K562 (cell line): ENCODE results near the gene CCNY. TPM values are rescaled to one million over a fixed set of nuclear protein-coding genes. Genes with fewer than 3 reads are reported as not detected.

ENCODE experiments used
- ATAC-seq: fragments of 200-7000 bp; cut with Tn5 transposase; 3 replicates; pipeline ENCODE4 v1.9.1; 2020; ENCODE audit warnings: moderate library complexity
- BruUV-seq: library from RNA; stranded (reverse); fragments of 400-500 nt; replicated peaks from 2 replicates; lab custom pipeline; 2021; lab: Mats Ljungman, UMichigan
- CTCF ChIA-PET: fragments of 300-600 bp; formaldehyde crosslinking; extraction: SDS; loops from one replicate; lab custom pipeline; 2021; ENCODE audit warnings: low intra/inter-chr PET ratio; lab: Yijun Ruan, JAX
- POLR2A ChIA-PET: fragments of 300-600, 350-650 bp; sonication (Branson Sonifier 250); formaldehyde crosslinking; extraction: SDS; loops from one replicate; lab custom pipeline; 2021; ENCODE audit warnings: antibody characterized with exemption, inconsistent platforms; lab: Yijun Ruan, JAX
- DNase-seq, 4 experiments: peaks; one replicate each; pipeline versions ENCODE4 v3.0.0 to v3.0.0-alpha.2; 2011 to 2018; ENCODE audit warnings: low spot score in 3 of 4, mixed read lengths in 3 of 4; ENCODE audit errors: extremely low read depth in 1 of 4
- FAIRE-seq: peaks from 2 replicates; lab custom pipeline; 2011; peaks lifted over from hg19 to GRCh38; lab: Jason Lieb, UNC
- H2AFZ ChIP-seq: 2 replicates; pipeline ENCODE4 v1.6.0; 2011; ENCODE audit warnings: low read depth, low read length, control low read depth, inconsistent platforms
- H3K27ac ChIP-seq: fragments of 200-600 bp; 3 replicates; pipeline ENCODE4 v1.8.0; 2011; ENCODE audit warnings: low read depth, mild to moderate bottlenecking, control low read depth, inconsistent platforms, low read length, moderate library complexity, mixed read lengths; ENCODE audit errors: extremely low read depth
- H3K27me3 ChIP-seq, 2 experiments: fragments of 300-600 bp in 1 of 2; 2 replicates in 1 of 2; 3 replicates in 1 of 2; pipeline versions ENCODE4 v1.6.0 to v1.8.0; 2011; ENCODE audit warnings: inconsistent platforms in 2 of 2, low read length in 2 of 2, mild to moderate bottlenecking in 1 of 2, mixed read lengths in 1 of 2, moderate library complexity in 1 of 2; ENCODE audit not compliant: control insufficient read depth in 2 of 2, insufficient read depth in 2 of 2
- H3K36me3 ChIP-seq: fragments of 300-600 bp; 3 replicates; pipeline ENCODE4 v1.8.0; 2011; ENCODE audit warnings: mild to moderate bottlenecking, low read length, inconsistent platforms; ENCODE audit not compliant: control insufficient read depth, insufficient read depth
- H3K4me1 ChIP-seq, 2 experiments: fragments of 200-600 bp in 1 of 2; replicated peaks in 1 of 2; 2 replicates in 1 of 2; 3 replicates in 1 of 2; pipeline versions ENCODE4 v1.5.1 to v1.8.0; 2011; ENCODE audit warnings: inconsistent platforms in 2 of 2, low read length in 2 of 2, mild to moderate bottlenecking in 1 of 2, mixed read lengths in 1 of 2, moderate library complexity in 1 of 2; ENCODE audit not compliant: control insufficient read depth in 2 of 2, insufficient read depth in 2 of 2
- H3K4me2 ChIP-seq: 2 replicates; pipeline ENCODE4 v1.6.1; 2011; ENCODE audit warnings: low read length, control low read depth, inconsistent platforms, mixed read lengths; ENCODE audit not compliant: insufficient read depth
- H3K4me3 ChIP-seq: fragments of 200-600 bp; sonication (generic), shearing (Covaris generic); 2 replicates; pipeline ENCODE4 v1.5.1; 2016; ENCODE audit warnings: control low read depth, inconsistent platforms
- H3K79me2 ChIP-seq: fragments of 200-600 bp; 3 replicates; pipeline ENCODE4 v1.8.0; 2011; ENCODE audit warnings: low read length, inconsistent platforms; ENCODE audit not compliant: control insufficient read depth, insufficient read depth
- H3K9ac ChIP-seq, 2 experiments: 2 replicates each; pipeline versions ENCODE4 v1.6.0 to v1.6.1; 2011; ENCODE audit warnings: low read depth in 2 of 2, low read length in 2 of 2, control low read depth in 1 of 2, inconsistent platforms in 1 of 2, mild to moderate bottlenecking in 1 of 2, mixed read lengths in 1 of 2; ENCODE audit not compliant: insufficient read depth in 1 of 2
- H3K9me1 ChIP-seq: one replicate; pipeline ENCODE4 v1.6.0; 2011; ENCODE audit warnings: inconsistent platforms, mild to moderate bottlenecking, low read length, moderate library complexity; ENCODE audit not compliant: control insufficient read depth, insufficient read depth
- H3K9me3 ChIP-seq: replicated peaks from 2 replicates; pipeline ENCODE4 v1.5.1; 2011; ENCODE audit warnings: low read depth, low read length, inconsistent platforms; ENCODE audit not compliant: control insufficient read depth, insufficient read depth
- H4K20me1 ChIP-seq: replicated peaks from 2 replicates; pipeline ENCODE4 v1.6.1; 2011; ENCODE audit warnings: low read length, inconsistent platforms, mixed read lengths; ENCODE audit not compliant: control insufficient read depth, insufficient read depth
- ARID1B ChIP-seq: fragments of 450-650 bp; IDR thresholded peaks from 2 replicates; pipeline ENCODE4 v1.6.1; 2016; ENCODE audit warnings: antibody characterized with exemption, mild to moderate bottlenecking, inconsistent platforms
- CREB3 ChIP-seq: fragments of 450-650 bp; conservative IDR thresholded peaks from 2 replicates; pipeline ENCODE4 v1.6.1; 2016; ENCODE audit warnings: missing genetic modification characterization, low read depth, mild to moderate bottlenecking, missing compliant biosample characterization, moderate library complexity
- GTF2B ChIP-seq: IDR thresholded peaks from 2 replicates; pipeline ENCODE4 v1.6.1; 2011; ENCODE audit not compliant: insufficient read length; ENCODE audit errors: extremely low read depth
- MXD1 ChIP-seq: fragments of 250-450 bp; sonication (Bioruptor Pico); IDR thresholded peaks from 2 replicates; pipeline ENCODE4 v1.8.0; 2021; ENCODE audit warnings: borderline replicate concordance, mild to moderate bottlenecking, moderate library complexity; ENCODE audit not compliant: poor library complexity, severe bottlenecking
- WGBS: fragments of 100-300 bp; shearing (Covaris generic); methylation state at CpG from one replicate; pipeline ENCODE4 v1.1.6; 2016; ENCODE audit warnings: low coverage, mixed read lengths; ENCODE audit not compliant: insufficient coverage; ENCODE audit errors: missing lambda C conversion rate; 5-methylcytosine and 5-hydroxymethylcytosine counted together
- in situ Hi-C: fragments of 300-500 bp; cut with MboI; formaldehyde crosslinking; loops from 4 replicates; pipeline ENCODE4 v1.15.0; 2018; ENCODE audit warnings: inconsistent platforms, mixed read lengths
- intact Hi-C: fragments of 100-400 bp; cut with micrococcal nuclease; formaldehyde crosslinking; loops from 2 replicates; pipeline ENCODE4 v1.14.2; 2022
- polyA plus RNA-seq, 8 experiments: library from polyadenylated mRNA; depleted of rRNA in 4 of 8; stranded (reverse) in 5 of 8; unstranded in 3 of 8; fragments of >200 nt; fragmentation: Nextera tagmentation in 2 of 8; fragmentation: Illumina TruSeq in 1 of 8; extraction: Ambion mirVana in 2 of 8; extraction: Trizol in 1 of 8; gene quantifications; 2 replicates each; pipeline versions ENCODE4 v1.2.1 to v1.2.3, GENCODE V29; 2011 to 2014; ENCODE audit warnings: inconsistent platforms in 1 of 8, missing spikeins in 1 of 8
- total RNA-seq, 7 experiments: library from RNA; depleted of rRNA in 6 of 7; stranded (reverse); fragments of >200 nt in 6 of 7; fragmentation: Illumina TruSeq in 2 of 7; extraction: Trizol in 2 of 7; gene quantifications; 2 replicates each; pipeline versions ENCODE4 v1.2.1 to v1.2.3, GENCODE V29; 2011 to 2021; ENCODE audit warnings: low replicate concordance in 1 of 7

Gene CCNY
- total and polyA plus RNA-seq, 9 of the 15 experiments (the other 6 are each of a cell fraction or from before 2014, with no cell fraction given) = 8.4 to 109 (median 38.6) TPM

- CTCF ChIA-PET = interaction anchor here (0.7 kb wide), 1 partner anchor 253 kb away, joined by 3 read pairs; no protein-coding TSS in a partner anchor
- POLR2A ChIA-PET = interaction anchor here (0.5 to 1.2 kb wide), 2 partner anchors 20 to 298 kb away, joined by 3 to 5 read pairs; no protein-coding TSS in a partner anchor
- peaks cover 15% of the 10 kb centered on the region; the same call in 2 of the 3 replicates for H3K36me3 ChIP-seq
- H3K79me2 ChIP-seq = peaks cover 58% of the 10 kb centered on the region
- BruUV-seq = no TSS peak
- H3K4me2 ChIP-seq = no peak overlapping the region
- WGBS = 71% methylated on average over 9 of the region's 9 CpGs
- no peak for FAIRE-seq
- H3K4me1 ChIP-seq = peaks cover 13 to 19% of the 10 kb centered on the region in 2 experiments
- intact Hi-C loops (no loop called here), in situ Hi-C loops (no loop called here)
- TF ChIP-seq MXD1 (CRISPR knock-in tag) (no peak), CREB3 (tag) (no peak), GTF2B (no peak), ARID1B (no peak)
- no peak for DNase-seq
- H3K27me3 ChIP-seq = no peaks in the 10 kb centered on the region
- no peaks in the 10 kb centered on the region for H3K9me3 ChIP-seq
- H3K4me3 ChIP-seq = no peak overlapping the region
- H4K20me1 ChIP-seq = peaks cover 21% of the 10 kb centered on the region
- no peaks in the 10 kb centered on the region for H3K9me1 ChIP-seq
- no peak overlapping the region for H3K27ac ChIP-seq
- ATAC-seq = no peak; the same call in 1 of the 3 replicates
- H3K9ac ChIP-seq = no peak overlapping the region
- no peak overlapping the region for H2AFZ ChIP-seq
These were observed 157.1 kb downstream of the CCNY start for GRCh38 chr10:35493196-35494118.
